Left kidney (tissue), 2 donors: ENCODE measurements around the gene TP53RK. TPM values are rescaled to one million over a fixed set of nuclear protein-coding genes. Genes with fewer than 3 reads are reported as not detected.

Experiments
- DNase-seq: peaks from one replicate; pipeline ENCODE4 v3.0.0-alpha.2; 2013
- polyA plus RNA-seq: library from polyadenylated mRNA; unstranded; fragments of 120-200 nt; gene quantifications from one replicate; pipeline ENCODE4 v1.2.1, GENCODE V29; 2013; ENCODE audit not compliant: insufficient read length

Gene TP53RK
- polyA plus RNA-seq, 1 donor: 17.4 TPM

DNA sequence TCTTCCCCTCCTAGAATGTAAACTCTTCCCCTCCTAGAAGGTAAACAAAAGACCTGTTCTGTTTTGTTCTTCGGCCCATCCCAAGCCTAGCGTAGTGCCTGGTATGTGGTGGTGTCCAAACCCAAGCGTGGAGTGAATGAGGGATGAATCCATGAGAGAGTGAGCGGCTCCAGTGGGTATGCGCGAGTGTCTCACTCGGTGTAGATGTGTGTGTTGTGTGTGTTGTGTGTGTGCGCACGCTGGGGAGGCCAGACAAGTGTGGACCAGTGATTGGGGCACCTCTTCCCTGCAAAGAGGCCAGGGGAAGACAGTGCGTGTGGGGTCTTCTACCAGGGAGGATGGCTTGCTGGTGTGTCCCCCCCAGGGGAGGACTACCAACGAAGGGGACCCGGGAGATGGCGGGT lies 19.8 kb upstream of the TP53RK start:
- DNase-seq: no peak

DNA sequence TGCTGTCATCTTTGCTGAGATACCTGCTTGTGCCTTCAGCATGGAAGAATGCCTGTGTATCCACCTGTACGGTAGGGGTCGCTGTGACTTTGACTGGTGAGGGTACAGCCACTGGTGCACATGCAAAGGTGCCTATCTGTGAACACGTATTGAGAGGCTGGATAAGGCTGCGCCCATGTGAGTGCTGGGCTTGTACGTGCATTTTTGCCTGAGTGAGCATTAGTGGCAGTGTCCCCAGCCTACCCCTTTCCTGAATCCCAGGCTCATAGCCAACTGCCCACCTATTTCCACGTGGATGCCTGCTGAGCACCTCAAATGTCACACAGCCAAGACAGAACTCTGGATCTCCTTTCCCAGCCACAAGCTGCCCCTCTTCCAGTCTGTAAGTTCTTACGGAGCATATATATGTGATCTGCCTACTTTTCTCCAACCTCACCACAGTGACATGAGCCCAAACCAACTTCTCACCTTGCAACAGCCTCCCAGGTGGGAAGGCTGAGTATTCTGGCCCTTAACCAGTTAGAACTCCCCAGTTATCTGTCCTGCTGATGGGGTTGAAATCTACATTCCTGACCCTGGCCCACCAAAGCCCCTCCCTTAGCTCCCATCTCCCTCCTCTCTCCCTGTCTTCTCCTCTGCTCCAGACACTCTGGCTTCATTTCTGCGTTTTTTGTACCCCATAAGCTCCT lies 19.1 kb upstream of the TP53RK start:
- no peak for DNase-seq

DNA sequence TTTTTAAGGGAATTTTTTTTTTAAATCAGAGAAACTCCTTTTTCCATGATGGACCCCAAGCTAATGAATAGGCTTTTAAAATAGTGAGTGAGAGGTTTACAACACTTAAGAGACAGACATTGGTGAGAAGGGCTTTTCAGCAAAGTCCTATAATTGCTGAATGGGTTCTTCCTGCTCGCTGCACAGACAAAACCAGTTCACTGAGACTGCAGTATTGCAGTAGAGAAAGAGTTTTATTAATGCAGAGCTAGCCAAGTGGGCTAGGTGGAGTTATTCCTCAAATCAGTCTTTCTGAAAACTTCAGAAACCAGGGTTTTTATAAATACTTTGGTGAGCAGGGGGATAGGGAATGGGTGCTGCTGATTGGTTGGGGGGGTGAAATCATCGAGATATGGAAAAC lies 17.0 kb upstream of the TP53RK start:
- DNase-seq: no peak

DNA sequence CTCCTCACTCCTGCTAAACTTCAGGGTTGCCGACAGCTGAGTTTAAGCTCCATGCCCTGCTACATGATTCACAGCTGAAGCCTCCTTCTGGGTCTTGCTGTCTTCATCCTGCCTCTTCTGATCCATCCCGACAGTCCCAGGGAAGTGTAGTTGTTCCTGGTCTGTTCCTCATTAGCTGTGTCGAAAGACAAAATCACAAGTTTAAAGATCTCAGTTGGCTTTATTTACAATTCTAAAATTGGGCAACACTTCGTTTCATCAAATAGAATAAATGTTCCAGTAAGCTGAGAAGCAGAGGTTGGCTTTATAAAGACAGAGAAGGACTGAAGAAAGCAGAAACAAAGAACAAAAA lies 16.1 kb upstream of the TP53RK start:
- DNase-seq: no peak

DNA sequence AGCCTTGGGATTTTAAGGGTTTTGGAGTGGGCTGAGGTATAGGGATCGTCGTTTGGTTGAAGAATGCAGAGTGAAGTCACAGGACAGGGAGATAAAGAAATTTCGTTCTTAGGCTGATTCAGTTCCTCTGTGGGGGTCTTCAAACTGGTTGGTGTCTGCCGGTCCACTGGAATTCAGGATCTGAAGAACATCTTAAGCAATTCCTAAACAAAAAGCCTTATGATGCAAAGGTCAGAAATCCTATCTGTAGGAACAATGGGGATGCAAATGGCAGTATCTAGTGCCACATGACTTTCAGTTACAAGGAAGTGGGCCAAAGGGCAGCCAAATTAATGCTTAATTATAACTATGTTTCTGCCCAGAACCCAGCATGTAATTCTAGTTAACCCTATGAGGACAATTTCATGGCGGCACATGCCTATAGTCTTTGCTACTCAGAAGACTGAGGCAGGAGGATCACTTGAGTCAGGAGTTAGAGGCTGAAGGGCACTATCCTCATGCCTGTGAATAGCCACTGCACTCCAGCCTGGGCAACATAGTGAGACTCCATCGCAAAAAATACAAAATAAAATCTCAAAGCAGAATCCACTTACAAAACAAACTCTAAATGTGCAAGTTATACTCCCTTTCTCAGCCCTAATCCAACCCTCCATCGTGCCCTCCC lies 15.6 kb upstream of the TP53RK start:
- no peak for DNase-seq

DNA sequence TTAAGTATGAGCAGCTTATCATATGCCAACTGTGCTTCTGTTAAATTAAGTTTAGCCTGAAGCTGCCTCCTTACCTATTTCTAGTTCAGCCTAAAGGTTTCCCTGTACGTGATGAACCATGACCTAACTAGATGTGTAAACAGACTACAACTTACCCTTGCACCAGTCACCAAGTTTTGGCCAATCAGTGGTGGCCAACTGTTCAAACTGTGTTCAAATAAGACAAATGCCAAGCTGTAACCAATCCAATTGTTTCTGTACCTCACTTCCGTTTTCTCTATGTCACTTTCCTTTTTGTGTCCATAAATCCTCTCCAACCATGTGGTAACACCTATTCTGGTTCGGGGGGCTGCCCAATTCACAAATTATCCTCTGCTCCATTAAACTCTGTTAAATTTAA lies 14.2 kb upstream of the TP53RK start:
- DNase-seq: no peak

DNA sequence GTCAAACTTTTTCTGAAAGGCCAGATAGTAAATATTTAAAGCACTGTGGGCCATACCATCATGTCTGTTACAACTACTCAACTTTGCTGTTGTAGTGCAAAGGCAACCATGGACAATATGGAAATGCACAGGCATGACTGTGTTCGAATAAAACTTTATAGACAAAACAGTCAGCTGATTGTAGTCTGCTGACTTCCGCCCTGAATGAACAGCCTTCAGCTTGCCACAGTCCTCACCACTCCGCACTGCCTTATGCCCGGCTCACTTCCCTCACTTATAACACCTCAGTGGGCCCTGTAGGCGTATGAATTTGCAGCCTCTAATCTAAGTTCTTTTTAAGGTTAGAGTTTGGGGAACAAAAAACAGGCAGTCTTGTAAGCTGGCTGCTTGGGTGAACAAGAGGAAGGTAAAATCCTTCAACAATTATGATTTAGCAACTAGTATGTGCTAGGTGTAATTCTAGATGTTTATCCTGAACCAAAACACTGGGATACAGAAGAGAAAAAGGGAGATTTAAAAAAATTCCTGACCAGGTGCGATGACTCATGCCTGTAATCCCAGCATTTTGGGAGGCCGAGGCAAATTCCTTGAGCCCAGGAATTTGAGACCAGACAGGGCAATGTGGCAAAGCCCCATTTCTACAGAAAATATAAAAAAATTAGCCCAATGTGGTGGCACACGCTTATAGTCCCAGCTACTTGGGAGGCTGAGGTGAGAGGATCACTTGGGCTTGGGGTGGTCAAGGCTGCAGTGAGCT lies 13.4 kb upstream of the TP53RK start:
- no peak for DNase-seq

DNA sequence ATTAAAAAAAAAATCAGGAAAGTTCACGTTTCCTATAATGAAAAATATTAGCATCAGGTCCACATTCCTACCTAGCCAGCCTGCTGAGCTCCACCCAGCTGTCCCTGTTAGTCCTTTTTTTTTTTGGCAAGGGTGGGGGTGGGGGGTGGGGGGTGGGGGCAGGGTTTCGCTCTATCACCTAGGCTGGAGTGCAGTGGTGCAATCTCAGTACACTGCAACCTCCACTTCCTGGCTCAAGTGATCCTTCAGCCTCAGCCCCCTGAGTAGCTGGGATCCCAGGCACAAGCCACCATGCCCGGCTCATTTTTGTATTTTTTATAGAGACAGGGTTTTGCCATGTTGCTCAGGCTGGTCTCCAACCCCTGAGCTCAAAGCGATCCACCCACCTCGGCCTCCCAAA lies 12.7 kb upstream of the TP53RK start:
- DNase-seq: no peak

DNA sequence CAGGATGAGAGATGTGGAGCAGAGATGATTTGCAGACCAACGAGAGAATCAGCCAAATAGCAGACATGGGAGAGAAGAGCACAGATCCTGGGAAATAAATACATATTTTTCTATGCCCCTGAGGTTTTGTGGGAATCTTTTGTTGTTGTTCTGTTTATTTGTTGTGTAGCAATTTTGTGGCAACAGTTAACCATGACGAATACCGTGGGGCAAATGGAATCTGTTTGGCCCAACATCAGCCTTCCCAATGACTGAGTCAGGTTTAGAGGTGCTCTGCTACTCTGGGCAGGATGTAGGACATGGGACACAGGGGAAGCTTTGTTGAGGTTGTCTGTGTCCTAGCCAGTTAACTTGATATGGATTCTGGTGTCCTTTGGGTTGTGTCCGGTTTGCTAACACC lies 12.3 kb upstream of the TP53RK start:
- no peak for DNase-seq

DNA sequence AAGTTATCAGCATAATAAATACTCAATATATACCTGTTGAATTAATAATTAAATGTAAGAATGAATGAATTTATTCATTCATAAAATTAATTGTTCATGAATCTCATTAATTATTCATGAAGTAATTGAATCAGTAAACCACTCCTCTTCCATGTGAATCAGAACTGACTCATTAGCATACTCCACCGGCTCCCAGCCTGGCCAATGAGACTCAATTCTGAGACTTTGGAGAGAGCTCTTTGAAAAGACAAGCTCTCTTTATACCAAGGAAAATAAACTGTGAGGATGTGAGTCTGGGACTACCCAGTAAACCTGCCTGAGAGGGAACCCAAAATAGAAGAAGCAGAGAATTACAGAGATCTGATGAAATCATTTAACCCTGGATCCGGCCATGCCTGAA lies 11.8 kb upstream of the TP53RK start:
- no peak for DNase-seq

DNA sequence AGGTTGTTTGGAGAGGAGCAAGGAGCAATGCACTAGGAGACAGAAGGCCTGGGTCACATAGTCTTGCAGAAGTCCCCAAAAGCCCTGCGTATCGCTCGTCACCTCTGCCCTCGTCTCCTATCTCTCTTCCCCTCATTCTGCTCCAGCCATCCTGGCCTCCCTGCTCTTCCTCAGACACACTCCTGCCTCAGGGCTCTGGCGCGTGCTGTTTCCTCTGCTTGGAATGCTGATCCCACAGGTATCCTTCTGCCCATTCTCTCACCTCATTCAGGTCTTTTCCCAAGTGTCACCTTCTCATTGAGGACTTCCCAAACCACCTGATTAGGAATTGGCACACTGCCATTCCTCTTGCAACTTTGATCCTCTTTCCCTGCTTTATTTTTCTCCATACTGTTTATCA lies 11.2 kb upstream of the TP53RK start:
- DNase-seq: no peak

DNA sequence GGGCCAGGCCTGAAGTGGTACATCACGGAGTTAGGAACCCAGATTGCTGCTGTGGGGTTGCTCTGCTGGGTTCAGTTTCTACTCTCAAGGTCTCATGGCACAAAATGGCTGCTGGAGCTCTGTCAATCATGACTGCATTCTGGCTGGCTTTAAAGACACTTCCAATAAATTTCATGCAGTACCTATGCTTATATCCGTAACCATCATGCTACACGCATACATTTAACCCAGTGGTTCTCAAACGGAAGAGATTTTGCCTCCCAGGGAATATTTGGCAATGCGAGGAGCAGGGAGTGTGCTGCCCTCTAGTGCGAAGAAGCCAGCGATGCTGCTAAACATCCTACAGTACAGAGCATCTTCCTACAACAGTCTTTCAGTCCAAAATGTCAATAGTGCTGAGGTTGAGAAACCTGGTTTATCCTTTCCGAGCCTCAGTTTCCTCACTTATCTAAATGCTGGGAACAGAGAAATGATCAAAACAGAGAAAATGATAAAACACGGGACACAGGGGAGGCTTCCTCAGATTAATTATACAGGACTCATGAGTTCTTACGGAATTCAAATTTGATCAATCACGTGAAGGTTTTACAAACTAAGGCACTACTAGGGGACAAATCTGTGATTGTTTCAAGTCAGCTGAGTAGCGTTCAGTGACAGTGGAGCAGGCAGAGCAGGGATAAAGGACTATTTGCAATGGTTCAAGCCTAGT lies 10.6 kb upstream of the TP53RK start:
- no peak for DNase-seq

DNA sequence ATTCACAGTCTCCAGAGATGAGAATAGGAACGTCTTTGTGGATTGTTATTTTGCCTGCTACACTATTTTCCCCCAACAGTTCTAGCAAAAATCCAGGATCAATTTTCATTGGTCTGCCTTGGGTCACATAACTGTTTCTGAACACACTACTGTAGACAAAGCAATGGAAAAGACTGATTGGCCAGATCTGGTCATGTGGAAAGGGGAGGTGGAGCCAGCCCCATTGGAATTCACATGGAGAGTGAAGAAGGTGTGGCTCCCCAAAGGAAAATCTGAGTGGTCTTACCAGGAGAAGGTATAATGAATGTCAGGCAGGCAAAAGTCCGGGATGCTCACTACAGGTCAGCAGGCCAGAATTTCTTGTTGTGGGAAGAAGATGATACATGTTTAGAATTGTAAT lies 9.5 kb upstream of the TP53RK start:
- no peak for DNase-seq

DNA sequence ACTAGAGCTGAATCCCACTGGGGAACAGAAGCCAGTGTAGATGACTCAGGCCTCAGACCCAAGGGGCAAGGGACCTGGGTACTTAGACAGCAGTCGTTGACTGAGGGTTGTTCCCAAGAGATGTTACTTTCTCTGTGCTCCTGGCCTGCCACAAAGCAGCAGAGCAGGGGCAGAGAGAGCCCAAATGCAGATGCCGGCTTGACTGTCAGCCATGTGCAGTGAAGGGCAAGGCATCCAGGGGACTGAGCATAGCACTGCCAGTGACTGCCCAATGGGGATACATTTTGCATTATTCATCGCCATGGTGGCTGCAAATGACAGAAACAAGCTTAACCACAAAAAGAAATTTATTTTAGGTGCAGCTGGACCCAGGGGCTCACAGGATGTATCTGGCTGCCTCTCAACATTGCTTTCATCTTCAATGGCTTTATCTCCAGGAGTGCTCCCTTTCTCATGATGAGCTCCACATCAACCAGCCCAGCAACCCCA lies 7.6 kb upstream of the TP53RK start:
- no peak for DNase-seq

DNA sequence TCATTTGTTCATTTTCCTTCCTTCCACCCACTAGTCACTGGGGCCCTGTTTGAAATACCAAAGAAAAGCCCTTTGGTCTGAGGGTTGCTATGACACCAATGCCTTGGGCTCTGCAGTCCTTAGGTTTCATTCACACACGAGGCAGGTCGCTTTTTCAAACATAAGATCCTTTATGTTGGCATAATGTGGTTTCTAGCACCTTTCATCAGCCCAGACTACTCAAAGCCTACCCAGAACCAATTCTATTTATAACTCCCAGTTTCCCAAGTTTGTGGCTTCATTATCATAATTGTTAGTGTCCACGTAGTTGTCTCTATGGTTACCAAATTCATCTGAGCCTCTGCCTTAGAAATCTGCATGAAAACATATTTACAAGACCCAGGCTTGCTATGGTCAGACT lies 6.6 kb upstream of the TP53RK start:
- DNase-seq: no peak

DNA sequence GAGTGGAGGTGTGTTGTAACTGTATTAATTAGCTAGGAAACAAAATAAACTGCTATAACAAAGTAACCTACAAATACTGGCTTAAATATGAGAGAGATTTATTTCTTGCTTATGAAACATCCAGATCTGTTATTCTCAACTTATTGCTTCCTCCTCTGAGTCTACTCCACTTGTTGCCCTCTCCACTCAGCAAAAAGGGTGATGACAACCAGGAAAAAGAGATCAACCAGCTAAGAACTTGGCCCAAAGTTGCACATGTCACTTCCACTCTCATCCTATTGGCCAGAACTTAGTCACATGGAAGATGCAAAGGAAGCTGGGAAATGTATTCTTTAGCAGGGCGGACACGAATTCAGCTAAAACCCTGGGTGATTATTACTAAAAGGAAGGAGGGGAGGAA lies 5.2 kb upstream of the TP53RK start:
- DNase-seq: no peak

DNA sequence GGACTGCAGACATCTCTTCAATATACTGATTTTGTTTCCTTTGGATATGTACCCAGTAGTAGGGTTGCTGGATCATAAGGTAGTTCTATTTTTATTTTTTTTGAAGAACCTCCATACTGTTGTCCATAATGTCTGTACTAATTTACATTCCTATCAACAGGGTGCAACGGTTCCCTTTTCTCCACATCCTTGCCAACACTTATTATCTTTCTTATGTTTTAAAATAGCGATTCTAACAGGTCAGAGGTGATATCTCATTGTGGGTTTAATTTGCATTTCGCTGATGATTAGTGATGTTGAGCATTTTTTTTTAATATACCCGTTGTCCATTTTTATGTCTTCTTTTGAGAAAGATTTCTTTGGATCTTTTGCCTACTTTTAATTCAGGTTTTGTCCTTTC lies 2.0 kb upstream of the TP53RK start:
- DNase-seq: no peak

DNA sequence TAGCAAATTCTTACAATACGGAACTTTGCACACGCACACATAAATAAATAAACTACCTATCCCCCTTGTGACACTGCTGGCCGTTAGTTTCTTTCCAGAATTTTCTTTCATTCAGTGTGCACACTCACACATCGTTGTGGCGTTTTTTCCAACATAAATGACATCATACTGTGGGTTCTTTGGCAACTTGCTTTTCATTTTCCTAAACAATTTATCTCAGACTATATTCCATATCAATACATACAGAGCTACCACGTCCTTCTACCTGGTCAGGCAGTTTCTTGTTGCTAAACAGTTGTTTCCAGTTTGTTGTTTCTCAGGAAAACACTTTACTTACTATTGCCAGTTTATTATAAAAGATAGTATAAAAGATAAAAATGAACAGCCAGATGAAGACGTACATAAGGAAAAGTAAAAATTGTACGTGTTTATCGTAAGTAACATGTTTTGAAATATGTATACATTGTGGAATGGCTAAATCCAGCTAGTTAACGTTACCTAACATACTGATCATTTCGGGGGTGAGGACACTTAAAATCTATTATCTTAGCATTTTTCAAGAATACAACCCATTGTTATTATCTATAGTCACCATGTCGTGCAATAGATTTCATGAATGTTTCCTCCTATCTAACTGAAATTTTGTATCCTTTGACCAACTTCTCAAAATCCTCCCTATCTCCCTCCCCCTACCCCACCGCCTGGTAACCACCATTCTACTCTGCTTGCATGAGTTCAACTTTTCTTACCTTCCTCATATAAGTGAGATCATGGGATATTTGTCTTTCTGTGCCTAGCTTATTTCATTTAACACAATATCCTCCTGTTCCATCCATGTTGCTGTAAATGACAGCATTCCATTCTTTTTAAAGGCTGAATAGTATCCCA lies 1.2 kb upstream of the TP53RK start:
- no peak for DNase-seq

DNA sequence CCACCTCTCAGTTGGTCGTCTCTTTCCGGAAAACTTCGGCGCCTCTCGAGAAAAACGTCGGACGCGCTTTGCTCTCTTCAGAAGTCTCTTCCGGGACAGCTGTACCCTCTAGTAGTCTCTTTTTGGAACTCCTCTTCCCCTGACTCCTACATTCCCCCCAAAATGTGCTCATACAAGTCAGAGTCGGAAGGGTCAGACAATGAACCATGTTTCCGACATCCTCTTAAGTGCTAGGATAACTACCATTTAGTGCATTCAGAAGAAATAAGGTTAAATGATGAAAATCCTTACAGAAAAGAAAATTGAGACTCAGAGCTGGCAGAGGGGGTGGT lies 476 bp upstream of the TP53RK start:
- no peak for DNase-seq

DNA sequence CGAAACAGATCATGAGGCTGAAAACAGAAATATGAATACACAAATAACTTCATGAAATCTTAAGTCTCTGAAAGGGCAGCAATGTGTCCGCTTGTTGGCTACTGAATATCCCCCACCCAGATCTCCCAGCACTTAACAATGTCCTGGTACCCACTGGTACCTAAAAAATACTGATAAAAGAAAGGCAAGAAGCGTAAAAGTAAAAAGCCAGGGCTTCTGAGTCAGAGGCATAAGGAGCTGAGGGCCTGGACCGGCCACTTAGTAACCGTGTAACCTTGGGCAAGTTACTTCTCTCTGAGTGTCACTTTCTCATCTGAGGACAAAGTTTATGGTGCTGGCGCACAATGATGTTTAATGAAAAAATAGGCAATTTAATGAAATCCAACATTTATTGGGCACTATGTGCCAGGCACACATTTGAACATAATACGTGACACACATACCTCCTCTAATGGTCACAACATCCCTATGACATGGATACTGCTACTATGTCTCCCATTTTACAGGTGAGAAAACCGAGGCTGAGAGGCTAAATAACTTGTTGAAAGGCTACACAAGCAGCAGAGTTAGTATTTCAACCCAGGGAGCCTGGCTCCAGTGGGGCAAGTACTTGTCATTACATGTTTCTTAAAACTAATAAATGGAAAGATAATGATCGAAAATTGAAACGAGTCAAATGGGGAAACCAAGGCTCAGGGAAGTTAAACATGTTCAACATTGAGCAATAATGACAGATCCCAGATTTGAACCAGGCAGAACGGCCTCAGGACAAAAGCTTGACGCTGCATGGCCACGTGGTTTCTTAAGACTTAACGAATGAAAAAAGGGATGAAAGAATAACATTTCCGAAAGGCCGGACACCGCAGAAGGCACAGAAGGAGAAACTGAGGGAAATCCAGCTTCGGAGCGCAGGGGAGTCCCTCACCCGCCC lies 828 bp downstream of the TP53RK start:
- DNase-seq: no peak
